ENCODE measurements around the gene TMEM170A. TPM values are rescaled to one million over a fixed set of nuclear protein-coding genes. Genes with fewer than 3 reads are reported as not detected.

The TMEM170A gene
- total and polyA plus RNA-seq, 10 of the 15 experiments (the other 5 are each of a cell fraction or from before 2014, with no cell fraction given) = 7.3 to 28.2 (median 20.9) TPM

DNA sequence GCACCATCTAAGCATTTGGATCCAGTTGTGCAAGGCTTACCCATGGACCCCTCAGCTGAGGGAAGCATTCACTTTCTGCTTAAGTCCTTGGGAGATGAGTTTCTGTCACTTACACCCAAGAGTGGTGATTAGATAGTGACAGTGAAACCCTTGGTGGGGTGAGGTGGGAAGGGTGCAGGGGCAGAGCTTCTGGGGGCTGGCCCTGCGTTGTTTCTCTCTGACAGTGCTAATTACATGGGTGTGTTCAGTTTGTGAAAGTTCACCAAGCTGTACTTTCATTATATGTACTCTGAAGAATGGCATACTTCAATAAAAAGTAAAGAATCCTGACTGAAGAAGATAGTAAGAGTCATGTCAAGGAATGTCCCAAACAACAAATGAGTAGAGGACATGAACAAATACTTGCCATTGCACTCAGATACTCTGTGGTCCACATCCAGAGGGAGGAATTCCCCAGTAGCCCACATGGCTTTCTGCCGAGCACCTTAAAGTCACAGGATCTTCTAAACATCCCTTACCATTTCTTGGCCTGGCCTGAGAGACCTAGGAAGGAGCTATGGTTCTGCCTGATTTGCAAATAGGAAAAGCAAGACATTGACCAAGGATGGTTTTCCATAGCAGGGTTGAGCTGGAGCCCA lies 22.3 kb upstream of the TMEM170A start:
- H4K20me1 ChIP-seq (ENCODE audit: control insufficient read depth, insufficient read depth) = no peaks in the 10 kb centered on the region
- ChIA-PET SMC1A (ENCODE audit: uncharacterized antibody, unreplicated experiment) (interaction anchor here (0.6 to 3.0 kb wide), 9 partner anchors 9 to 317 kb away, joined by 3 to 13 read pairs (median 5); no protein-coding TSS in a partner anchor), CTCF (interaction anchor here (0.9 to 3.7 kb wide), 10 partner anchors 14 to 287 kb away, joined by 3 to 20 read pairs (median 4); partner anchors contain the start of genes CFDP1 and TMEM170A), POLR2A (interaction anchor here (0.6 to 1.4 kb wide), 3 partner anchors 23 to 30 kb away, joined by 3 read pairs; no protein-coding TSS in a partner anchor), RAD21 (ENCODE audit: unreplicated experiment) (interaction anchor here (1.0 to 3.4 kb wide), 6 partner anchors 11 to 277 kb away, joined by 3 to 19 read pairs (median 4); partner anchors contain the start of genes KARS1 and TERF2IP)
- ATAC-seq = peak; percentile 83
- H3K27ac ChIP-seq (ENCODE audit: control insufficient read depth, insufficient read depth) = peak overlapping the region; percentile 74
- BruUV-seq (replicated peaks) = no TSS peak
- in situ Hi-C loops (cut with MboI) = no loop called here
- DNase-seq (ENCODE audit: low read depth, low spot score) = peak; percentile 45
- H3K4me1 ChIP-seq (ENCODE audit: control insufficient read depth, insufficient read depth, low read length) = peaks cover 41% of the 10 kb centered on the region
- peak overlapping the region; percentile 68 for H2AFZ ChIP-seq (ENCODE audit: control insufficient read depth, low read depth, low read length)
- H3K4me3 ChIP-seq = no peak overlapping the region
- no peaks in the 10 kb centered on the region for H3K27me3 ChIP-seq (replicated peaks in 1 of 2; ENCODE audit: control insufficient read depth in 2 of 2, insufficient read depth in 2 of 2, low read length in 1 of 2)
- intact Hi-C loops (cut with micrococcal nuclease; ENCODE audit: unreplicated experiment) = no loop called here
- H3K9me3 ChIP-seq (replicated peaks; ENCODE audit: control insufficient read depth, insufficient read depth, low read length) = no peaks in the 10 kb centered on the region
- no peak for FAIRE-seq
- H3K36me3 ChIP-seq (ENCODE audit: control insufficient read depth in 2 of 2, insufficient read depth in 2 of 2, low read length in 1 of 2) = no peaks in the 10 kb centered on the region
- 0 out of 2 replicates have a peak, but pooled peaks have one; percentile 35 for TF ChIP-seq JUNB (IDR thresholded peaks at IDR 0.05)
- 0 out of 2 replicates have a peak, but pooled peaks have one; percentile 11 for TF ChIP-seq GATAD2B (conservative IDR thresholded peaks at IDR 0.05; ENCODE audit: low read depth)
- TF ChIP-seq NBN (IDR thresholded peaks at IDR 0.05) = 0 out of 2 replicates have a peak, but pooled peaks have one; percentile 37
- peak in 1 of 2 experiments; percentile 44; a peak in 1 of 4 replicates for TF ChIP-seq BHLHE40 (IDR thresholded peaks at IDR 0.05; ENCODE audit: borderline replicate concordance in 1 of 2, low read depth in 2 of 2, low read length in 1 of 2)
- TF ChIP-seq BACH1 (IDR thresholded peaks at IDR 0.05; ENCODE audit: borderline replicate concordance) = 0 out of 2 replicates have a peak, but pooled peaks have one; percentile 8
- peak in 1 of 2 experiments; percentile 19; a peak in 2 of 4 replicates for TF ChIP-seq IKZF2 (IDR thresholded peaks at IDR 0.05)
- no peak for TF ChIP-seq TAF1 (IDR thresholded peaks at IDR 0.05; ENCODE audit: borderline replicate concordance, low read depth, low read length)
- TF ChIP-seq NFIC (IDR thresholded peaks at IDR 0.05; ENCODE audit: low read depth, low read length) = peak; percentile 28; the same call in 1 of the 2 replicates
- no peak for TF ChIP-seq RELA (IDR thresholded peaks at IDR 0.05; ENCODE audit: borderline replicate concordance, partially characterized antibody)
- TF ChIP-seq MTA2 (IDR thresholded peaks at IDR 0.05; ENCODE audit: low read depth) = peak; percentile 52; the same call in 1 of the 2 replicates
- TF ChIP-seq BCLAF1 (IDR thresholded peaks at IDR 0.05) = no peak
- 0 out of 2 replicates have a peak, but pooled peaks have one; percentile 14 for TF ChIP-seq ATF7 (IDR thresholded peaks at IDR 0.05; ENCODE audit: low read depth)
- TF ChIP-seq CEBPZ (IDR thresholded peaks at IDR 0.05; ENCODE audit: low read depth, low read length) = no peak
- no peak for TF ChIP-seq RB1 (IDR thresholded peaks at IDR 0.05; ENCODE audit: borderline replicate concordance)
- TF ChIP-seq, protein P1, sequence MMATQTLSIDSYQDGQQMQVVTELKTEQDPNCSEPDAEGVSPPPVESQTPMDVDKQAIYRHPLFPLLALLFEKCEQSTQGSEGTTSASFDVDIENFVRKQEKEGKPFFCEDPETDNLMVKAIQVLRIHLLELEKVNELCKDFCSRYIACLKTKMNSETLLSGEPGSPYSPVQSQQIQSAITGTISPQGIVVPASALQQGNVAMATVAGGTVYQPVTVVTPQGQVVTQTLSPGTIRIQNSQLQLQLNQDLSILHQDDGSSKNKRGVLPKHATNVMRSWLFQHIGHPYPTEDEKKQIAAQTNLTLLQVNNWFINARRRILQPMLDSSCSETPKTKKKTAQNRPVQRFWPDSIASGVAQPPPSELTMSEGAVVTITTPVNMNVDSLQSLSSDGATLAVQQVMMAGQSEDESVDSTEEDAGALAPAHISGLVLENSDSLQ (IDR thresholded peaks at IDR 0.05) = peak; percentile 71
- WGBS (ENCODE audit: insufficient coverage, insufficient replicate concordance, low lambda C conversion rate, missing lambda C conversion rate) = 0% methylated on average over 2 of the region's 2 CpGs
- H3K4me2 ChIP-seq (ENCODE audit: control insufficient read depth, insufficient read depth) = peak overlapping the region; percentile 83
- peak overlapping the region; percentile 46 for H3K9ac ChIP-seq (ENCODE audit: control insufficient read depth, insufficient read depth, low read length)
- H3K79me2 ChIP-seq (ENCODE audit: control insufficient read depth, insufficient read depth, low read length) = no peaks in the 10 kb centered on the region
